ENCODE results near the gene NPHS1.

The NPHS1 gene

GRCh38 chr19:35889370-35890112 lies 37.2 kb upstream of the NPHS1 start:
- no peak for TF ChIP-seq POLR2A (IDR thresholded peaks at IDR 0.05; ENCODE audit: extremely low read depth, insufficient read length)
- no peak for TF ChIP-seq MAX (IDR thresholded peaks at IDR 0.05; ENCODE audit: low read depth, low read length)
- TF ChIP-seq CTCF (IDR thresholded peaks at IDR 0.05; ENCODE audit: low read depth, low read length): no peak
- no peak for TF ChIP-seq MYC (IDR thresholded peaks at IDR 0.05; ENCODE audit: low read depth, low read length)
- no peak for DNase-seq (ENCODE audit: low read depth)
- H3K4me3 ChIP-seq (ENCODE audit: low read depth, low read length): no peak overlapping the region

- H3K4me3 ChIP-seq (ENCODE audit: low read depth, low read length): no peak overlapping the region
- TF ChIP-seq CTCF (IDR thresholded peaks at IDR 0.05; ENCODE audit: low read depth, low read length) (no peak), MAX (IDR thresholded peaks at IDR 0.05; ENCODE audit: low read depth, low read length) (no peak), MYC (IDR thresholded peaks at IDR 0.05; ENCODE audit: low read depth, low read length) (no peak), POLR2A (IDR thresholded peaks at IDR 0.05; ENCODE audit: extremely low read depth, insufficient read length) (no peak)
- no peak for DNase-seq (ENCODE audit: low read depth)
These were observed 36.1 kb upstream of the NPHS1 start for GRCh38 chr19:35888398-35888797.

GRCh38 chr19:35887197-35887596 lies 34.9 kb upstream of the NPHS1 start:
- DNase-seq (ENCODE audit: low read depth): no peak
- TF ChIP-seq MAX (IDR thresholded peaks at IDR 0.05; ENCODE audit: low read depth, low read length) (no peak), MYC (IDR thresholded peaks at IDR 0.05; ENCODE audit: low read depth, low read length) (no peak), CTCF (IDR thresholded peaks at IDR 0.05; ENCODE audit: low read depth, low read length) (no peak), POLR2A (IDR thresholded peaks at IDR 0.05; ENCODE audit: extremely low read depth, insufficient read length) (no peak)
- no peak overlapping the region for H3K4me3 ChIP-seq (ENCODE audit: low read depth, low read length)

- DNase-seq (ENCODE audit: low read depth): no peak
- no peak overlapping the region for H3K4me3 ChIP-seq (ENCODE audit: low read depth, low read length)
- TF ChIP-seq MYC (IDR thresholded peaks at IDR 0.05; ENCODE audit: low read depth, low read length): no peak
- no peak for TF ChIP-seq POLR2A (IDR thresholded peaks at IDR 0.05; ENCODE audit: extremely low read depth, insufficient read length)
- TF ChIP-seq CTCF (IDR thresholded peaks at IDR 0.05; ENCODE audit: low read depth, low read length): no peak
- no peak for TF ChIP-seq MAX (IDR thresholded peaks at IDR 0.05; ENCODE audit: low read depth, low read length)
These were observed 33.6 kb upstream of the NPHS1 start for GRCh38 chr19:35885904-35886303.

GRCh38 chr19:35885225-35885738 lies 33.0 kb upstream of the NPHS1 start:
- no peak for DNase-seq (ENCODE audit: low read depth)
- H3K4me3 ChIP-seq (ENCODE audit: low read depth, low read length): no peak overlapping the region
- TF ChIP-seq MYC (IDR thresholded peaks at IDR 0.05; ENCODE audit: low read depth, low read length) (no peak), CTCF (IDR thresholded peaks at IDR 0.05; ENCODE audit: low read depth, low read length) (no peak)

Measured in NB4 (cell line).